GM15510 (cell line): ENCODE data around the gene BCR.
A peak's percentile ranks its signal among the peaks of the same experiment; 100 is the strongest.

Source experiments
- POLR2A ChIP-seq: IDR thresholded peaks from 3 replicates; pipeline ENCODE4 v1.6.1; 2011; ENCODE audit warnings: borderline replicate concordance; ENCODE audit not compliant: insufficient read length; ENCODE audit errors: extremely low read depth

The BCR gene

DNA sequence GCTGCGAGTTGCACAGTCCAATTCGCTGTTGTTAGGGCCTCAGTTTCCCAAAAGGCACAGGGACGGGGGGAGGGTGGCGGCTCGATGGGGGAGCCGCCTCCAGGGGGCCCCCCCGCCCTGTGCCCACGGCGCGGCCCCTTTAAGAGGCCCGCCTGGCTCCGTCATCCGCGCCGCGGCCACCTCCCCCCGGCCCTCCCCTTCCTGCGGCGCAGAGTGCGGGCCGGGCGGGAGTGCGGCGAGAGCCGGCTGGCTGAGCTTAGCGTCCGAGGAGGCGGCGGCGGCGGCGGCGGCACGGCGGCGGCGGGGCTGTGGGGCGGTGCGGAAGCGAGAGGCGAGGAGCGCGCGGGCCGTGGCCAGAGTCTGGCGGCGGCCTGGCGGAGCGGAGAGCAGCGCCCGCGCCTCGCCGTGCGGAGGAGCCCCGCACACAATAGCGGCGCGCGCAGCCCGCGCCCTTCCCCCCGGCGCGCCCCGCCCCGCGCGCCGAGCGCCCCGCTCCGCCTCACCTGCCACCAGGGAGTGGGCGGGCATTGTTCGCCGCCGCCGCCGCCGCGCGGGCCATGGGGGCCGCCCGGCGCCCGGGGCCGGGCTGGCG is at the start of gene BCR:
Gene BCR, plus strand, starts transcription at position 209 of the 592 bp plus-strand sequence. CDS start 452 bp downstream, outside the sequence.
- peak; percentile 47 for TF ChIP-seq POLR2A

DNA sequence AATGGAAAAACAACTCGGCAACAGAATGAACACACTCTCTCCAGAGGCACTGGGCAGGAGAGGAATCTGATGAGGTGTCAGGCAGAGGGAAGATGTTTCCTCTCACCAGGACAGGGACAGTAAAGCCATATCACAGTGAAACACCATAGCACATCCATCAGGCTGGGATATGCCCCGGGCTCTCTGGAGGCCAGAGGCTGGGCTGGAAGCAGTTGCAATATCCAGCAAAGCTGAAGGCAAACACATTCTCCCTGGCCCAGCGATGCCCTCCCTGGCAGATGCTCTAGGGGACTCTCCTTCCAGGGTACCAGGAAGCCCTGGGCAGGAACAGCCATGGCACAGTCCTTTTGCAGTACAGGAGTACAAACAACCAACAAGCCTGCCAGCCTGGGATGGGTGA is 49.6 kb upstream of the BCR start:
- no peak for TF ChIP-seq POLR2A

DNA sequence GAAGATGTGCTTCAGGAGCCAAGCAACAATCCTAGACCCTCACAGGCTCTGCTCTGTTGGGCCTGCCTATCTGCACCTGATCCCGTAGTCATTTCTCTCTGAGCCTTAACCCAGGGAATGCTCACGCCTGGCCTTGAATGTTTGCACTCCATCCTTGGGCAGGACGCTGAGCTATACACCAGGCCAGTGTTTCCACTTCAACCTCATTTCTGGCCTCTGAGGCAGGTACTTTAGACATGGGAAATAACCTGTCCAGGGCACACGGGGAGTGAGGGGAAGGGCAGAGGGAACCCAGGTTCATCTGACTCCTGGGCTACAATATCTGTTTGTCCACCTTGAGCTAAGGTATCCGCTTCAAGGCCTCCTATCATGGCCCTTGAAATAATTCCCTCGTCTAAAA is 48.4 kb upstream of the BCR start:
- TF ChIP-seq POLR2A: no peak

DNA sequence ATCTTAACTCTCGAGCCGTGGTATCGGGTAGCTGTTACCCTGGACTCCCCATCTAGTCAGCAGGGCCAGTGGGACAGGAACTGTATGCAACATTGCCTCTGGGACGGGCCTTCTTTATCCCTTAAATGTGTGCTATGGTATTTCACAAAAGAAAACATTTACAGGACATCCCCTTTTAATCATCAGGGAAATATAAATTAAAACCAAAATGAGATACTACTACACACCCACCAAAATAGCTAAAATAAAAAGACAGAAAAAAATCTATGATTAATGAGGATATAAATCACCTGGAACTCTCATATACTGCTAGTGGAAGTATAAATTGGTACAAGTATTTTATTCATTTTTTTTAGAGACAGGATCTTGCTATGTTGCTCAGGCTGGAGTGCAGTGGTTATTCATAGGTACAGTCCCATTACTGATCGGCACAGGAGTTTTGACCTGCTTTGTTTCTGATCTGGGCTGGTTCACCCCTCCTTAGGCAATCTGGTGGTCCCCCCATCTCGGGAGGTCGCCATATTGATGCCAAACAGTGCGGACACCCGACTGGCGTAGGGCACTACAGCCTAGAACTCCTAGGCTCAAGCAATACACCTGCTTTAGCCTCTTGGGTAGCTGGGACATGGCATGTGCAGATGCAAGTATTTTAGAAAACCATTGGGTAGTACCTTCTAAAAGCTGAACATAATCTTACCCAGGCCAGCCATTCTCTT is 47.8 kb upstream of the BCR start:
- no peak for TF ChIP-seq POLR2A

DNA sequence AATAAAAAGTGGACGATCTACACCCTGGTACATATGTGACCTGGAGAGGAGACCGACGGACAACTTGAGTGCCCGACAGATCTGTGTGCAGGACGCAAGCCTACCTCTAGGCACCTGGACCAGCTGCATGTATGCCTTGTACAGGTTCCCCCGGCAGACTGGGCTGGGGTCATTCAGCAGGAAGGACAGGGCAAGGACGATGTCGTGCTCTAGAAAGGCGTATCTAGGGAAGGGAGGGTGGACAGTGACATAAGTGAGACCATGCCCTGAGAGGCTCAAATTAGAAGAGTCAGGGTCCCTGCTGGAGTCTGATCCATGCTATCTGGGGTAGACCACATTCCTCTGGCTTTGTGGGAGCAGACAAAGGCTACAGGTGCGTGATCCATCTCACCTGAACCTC is 46.4 kb upstream of the BCR start:
- TF ChIP-seq POLR2A: no peak

DNA sequence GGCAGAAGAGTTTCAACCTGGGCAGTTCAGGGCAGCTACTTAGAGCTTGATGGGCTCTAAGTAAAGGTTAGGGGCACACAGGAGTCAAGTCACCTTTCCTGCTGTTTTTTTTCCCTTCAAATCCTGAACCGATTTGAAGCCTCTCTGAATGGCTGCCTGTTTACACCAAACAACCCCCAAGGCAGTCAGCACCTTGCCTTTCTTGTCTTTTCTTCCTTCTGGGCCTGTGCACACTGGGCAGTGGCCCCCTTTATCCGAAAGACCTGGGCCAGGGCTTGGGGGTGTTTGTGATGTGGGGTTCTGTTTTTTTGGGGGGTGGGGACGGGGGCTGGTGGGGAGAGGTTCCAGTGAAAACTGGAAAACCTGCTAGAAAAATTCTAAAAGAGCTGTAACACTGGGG is 42.8 kb upstream of the BCR start:
- TF ChIP-seq POLR2A: no peak

DNA sequence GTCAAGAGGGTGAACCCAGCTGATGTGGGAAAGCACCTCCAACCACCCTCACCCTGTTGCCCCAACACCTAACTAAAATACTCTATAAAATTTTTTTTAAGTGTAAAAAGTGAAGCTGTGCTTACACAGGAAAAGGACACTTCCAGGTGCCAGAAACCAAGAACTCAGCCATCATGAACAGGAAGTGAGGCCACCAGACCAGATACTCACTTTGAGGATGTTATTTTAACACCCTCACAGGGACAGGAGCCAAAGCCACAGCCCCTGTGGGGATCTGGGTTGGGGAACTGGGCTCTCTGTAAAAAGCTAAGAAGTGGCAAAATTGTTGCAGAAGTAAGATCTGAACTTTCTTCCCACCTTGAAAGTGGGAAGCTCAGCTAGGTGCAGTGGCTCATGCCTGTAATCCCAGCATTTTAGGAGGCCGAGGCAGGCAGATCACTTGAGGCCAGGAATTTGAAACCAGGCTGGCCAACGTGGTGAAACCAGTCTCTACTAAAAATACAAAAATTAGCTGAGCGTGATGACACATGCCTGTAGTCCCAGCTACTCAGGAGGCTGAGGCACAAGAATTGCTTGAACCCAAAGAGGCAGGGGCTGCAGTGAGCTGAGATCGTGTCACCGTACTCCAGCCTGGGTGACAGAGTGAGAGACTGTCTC is 42.3 kb upstream of the BCR start:
- TF ChIP-seq POLR2A: no peak

DNA sequence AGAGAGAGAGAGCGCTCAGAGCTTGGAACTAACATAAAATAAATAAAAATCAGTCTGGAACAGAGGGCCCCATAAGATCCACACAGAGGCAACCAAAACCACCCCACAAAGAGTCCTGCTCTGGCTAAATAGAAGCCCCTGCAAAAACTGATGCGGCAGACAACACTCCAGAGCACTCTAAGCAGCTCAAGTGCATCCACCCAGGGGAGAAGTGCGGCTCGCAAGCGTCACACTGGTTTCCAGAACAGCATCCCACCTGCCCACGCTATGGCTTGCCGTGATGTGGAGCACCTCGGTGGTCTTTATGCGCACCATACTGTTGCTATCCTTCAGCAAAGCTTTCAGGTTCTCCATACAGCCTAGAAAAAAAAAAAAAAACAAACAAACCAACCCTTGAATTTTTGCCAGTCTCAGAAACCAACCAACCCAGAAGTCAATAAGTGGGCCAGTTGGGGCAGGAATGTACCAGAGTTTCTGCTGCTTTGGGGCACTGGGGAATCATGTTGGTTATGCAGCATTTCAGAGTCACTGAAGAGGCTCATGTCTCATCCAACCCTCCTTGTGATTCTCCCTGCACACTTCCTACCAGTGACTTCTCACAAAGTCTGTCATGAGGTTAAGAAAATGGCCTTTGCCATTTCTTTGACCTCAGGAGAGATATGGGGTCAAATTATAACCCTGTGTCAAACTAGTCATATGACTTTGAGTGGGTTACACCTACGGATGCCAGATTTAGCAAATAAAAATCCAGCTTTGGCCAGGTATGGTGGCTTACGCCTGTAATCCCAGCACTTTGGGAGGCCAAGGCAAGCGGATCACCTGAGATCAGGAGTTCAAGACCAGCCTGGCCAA is 41.5 kb upstream of the BCR start:
- no peak for TF ChIP-seq POLR2A

DNA sequence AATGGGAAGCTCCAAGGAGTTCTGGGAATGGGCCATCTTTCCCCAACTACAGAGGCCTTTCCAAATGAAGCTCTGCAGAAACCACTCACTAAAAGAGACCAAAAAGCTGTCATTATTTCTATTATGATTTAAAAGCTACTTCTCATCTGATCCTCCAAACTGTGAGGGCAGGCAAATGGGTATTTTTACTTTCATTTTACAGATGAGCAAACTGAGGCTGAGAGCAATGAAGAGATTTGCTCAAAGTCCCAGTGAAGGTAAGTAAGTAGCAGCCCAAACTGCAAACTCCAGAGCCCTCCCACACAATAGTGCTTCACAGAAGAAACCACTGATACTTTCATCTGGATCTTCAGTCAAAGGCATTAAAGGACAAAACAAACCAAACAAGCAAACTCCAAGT is 39.9 kb upstream of the BCR start:
- no peak for TF ChIP-seq POLR2A

DNA sequence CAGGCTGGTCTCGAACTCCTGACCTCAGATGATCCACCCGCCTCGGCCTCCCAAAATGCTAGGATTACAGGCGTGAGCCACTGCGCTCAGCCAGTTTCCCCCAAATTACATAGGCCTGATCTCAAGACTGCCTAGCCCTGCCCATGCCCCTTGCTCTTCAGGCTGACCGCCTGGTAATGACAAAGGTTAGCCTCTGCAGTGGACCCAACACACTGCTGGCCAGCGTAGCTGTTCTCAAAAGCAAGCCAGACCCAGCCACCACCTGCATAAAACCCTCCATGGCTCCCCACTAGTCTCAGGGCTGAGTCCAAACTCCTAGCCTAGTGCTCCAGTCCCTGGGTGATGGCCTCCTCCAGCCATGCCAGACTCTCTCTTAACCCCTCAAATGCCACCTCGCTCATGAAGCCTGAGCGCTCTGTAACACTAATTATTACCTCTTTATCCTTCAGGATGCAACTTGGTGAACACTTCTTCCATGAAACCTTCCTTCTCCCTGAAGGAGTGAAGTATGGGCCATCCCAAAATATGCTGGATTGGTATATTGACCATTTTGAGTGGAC is 37.7 kb upstream of the BCR start:
- no peak for TF ChIP-seq POLR2A

DNA sequence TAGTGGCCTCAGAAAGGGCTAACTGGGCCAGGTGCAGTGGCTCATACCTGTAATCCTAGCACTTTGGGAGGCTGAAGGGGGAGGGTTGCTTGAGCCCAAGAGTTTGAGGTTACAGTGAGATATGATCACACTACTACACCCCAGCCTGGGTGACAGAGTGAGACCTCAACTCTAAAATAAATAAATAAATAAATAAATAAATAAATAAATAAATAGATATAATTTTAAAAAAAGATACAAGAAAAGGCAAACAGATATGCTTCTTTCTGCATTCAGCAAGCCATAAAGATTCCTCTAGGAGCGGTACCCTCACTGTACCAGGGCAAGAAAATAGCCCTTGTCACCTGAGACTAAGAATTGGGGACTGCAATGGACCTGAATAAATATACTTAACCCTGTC is 37.2 kb upstream of the BCR start:
- TF ChIP-seq POLR2A: no peak

DNA sequence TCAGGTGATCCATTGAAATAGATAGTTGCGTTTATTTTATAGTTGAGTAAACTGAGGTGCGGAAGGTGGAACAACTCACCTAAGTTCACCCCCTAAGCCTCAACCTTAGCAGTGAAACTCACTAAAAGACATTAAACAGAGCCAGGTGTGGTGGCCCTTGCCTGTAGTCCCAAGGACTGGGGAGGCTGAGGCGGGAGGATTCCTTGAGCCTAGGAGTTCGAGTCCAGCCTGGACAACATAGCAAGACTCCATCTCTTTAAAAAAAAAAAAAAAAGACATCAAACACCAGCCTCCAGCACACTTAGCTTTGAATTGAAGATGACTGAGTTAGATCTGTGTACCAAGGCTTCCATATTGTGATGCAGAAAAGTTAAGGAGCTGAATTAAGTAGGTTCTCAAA is 35.9 kb upstream of the BCR start:
- no peak for TF ChIP-seq POLR2A

DNA sequence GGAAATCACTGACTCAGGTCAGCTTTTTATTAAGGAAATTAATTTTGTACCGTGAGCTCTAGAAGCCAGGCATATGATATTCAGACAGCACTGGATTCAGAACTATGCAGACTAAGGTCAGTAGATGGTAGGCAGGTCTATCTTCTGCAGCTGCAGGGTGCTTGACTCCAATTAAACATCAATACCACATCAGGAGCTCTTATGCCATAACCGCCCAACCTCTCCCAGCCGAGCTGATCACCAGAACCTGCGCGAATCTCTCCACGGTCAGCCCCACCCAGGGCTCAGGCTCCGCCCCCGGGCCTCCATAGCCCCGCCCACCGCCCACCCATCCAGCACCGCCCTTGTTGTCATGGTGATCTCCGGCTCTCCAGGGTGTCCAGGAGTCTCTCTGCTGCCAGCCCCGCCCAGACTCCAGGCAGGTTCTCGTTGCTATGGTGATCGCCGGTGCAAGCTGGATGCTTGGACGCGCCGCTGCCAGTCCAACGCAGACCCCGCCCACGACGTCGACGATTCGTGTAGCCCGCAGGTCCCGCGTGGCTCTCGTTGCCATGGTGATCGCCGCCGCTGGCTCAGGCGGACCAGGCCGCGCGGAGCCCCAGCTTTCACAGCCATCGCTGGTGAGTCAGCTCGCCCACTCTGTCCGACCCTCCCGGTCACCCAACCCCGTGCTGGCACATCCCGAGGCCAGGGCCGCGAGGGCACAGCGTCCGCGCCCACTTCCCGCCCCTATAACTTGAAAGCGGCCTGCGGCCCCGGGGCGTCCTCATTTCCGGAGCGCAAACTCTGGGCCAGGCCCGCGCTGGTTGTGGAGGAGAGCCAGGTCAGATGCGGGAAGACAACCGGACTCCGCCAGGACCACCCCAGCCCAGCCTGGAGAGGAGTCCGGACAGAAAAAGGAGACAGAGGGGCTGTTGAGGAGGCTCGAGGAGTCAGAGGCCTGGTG is 35.1 kb upstream of the BCR start, which contains the start of gene RAB36:
Gene RAB36, plus strand, starts transcription at position 546 of the 946 bp plus-strand sequence. CDS start 1,140 bp downstream, outside the sequence.
- no peak for TF ChIP-seq POLR2A

DNA sequence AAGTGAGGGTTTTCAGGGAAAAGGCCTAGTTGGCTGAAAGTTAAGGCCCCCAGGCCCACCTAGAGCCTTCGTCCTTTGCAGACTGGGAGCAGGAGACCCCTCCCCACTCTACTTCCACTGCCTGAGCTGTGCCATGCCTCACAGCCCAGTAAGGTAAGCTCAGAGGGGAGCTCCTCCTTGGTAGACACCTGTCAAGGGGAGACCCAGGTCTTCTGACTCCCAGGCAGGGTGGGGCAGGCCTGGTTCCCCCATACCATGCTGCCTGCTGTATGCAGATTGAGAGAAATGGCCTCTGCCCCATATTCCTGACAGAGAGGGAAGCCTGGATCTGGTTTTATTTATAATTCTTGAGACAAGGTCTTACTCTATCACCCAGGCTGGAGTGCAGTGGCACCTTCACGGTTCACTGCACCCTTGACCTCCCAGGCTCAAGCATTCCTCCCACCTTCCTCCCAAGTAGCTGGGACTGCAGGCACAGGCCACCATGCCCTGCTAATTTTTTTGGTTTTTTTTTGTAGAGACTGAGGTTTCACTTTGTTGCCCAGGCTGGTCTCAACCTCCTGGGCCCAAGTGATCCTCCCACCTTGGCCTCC is 34.3 kb upstream of the BCR start:
- TF ChIP-seq POLR2A: no peak
